Muscle of leg (tissue), 11 donors: ENCODE results near the gene NBEA. TPM values are rescaled to one million over a fixed set of nuclear protein-coding genes. Genes with fewer than 3 reads are reported as not detected.

Experiments used
- DNase-seq: peaks from one replicate; pipeline ENCODE4 v3.0.0; 2013
- H3K27ac ChIP-seq: one replicate; pipeline ENCODE4 v1.5.1; 2013; ENCODE audit warnings: mild to moderate bottlenecking, low read length, control low read depth
- H3K27me3 ChIP-seq: one replicate; pipeline ENCODE4 v1.6.1; 2013; ENCODE audit warnings: low read length; ENCODE audit not compliant: control insufficient read depth, insufficient read depth
- H3K36me3 ChIP-seq: one replicate; pipeline ENCODE4 v1.6.1; 2013; ENCODE audit warnings: low read length; ENCODE audit not compliant: control insufficient read depth, insufficient read depth
- H3K4me1 ChIP-seq: one replicate; pipeline ENCODE4 v1.6.1; 2013; ENCODE audit warnings: low read length; ENCODE audit not compliant: control insufficient read depth, insufficient read depth
- H3K4me3 ChIP-seq: one replicate; pipeline ENCODE4 v1.5.1; 2013; ENCODE audit warnings: low read length, control low read depth
- H3K9me3 ChIP-seq: replicated peaks from 2 replicates; pipeline ENCODE4 v1.6.1; 2013; ENCODE audit warnings: low read depth, low read length; ENCODE audit not compliant: control insufficient read depth
- WGBS: methylation state at CpG from one replicate; pipeline ENCODE4 v1.1.5; 2013; ENCODE audit warnings: missing lambda C conversion rate; ENCODE audit not compliant: insufficient coverage; 5-methylcytosine and 5-hydroxymethylcytosine counted together
- polyA plus RNA-seq, 8 donors: library from polyadenylated mRNA; unstranded; fragments of 120-200 nt; gene quantifications; one replicate each; pipeline versions ENCODE4 v1.2.1 to v1.2.3, GENCODE V29; 2013; ENCODE audit warnings: inconsistent platforms in 1 of 8, low replicate concordance in 1 of 8; ENCODE audit not compliant: insufficient read length in 8 of 8, insufficient read depth in 1 of 8
- total RNA-seq: library from RNA; stranded (reverse); fragments of 120-200 nt; gene quantifications from one replicate; pipeline ENCODE4 v1.2.4, GENCODE V29; 2013

Gene NBEA
- total and polyA plus RNA-seq, 9 donors: 10.1 to 19.8 (median 16.0) TPM

DNA sequence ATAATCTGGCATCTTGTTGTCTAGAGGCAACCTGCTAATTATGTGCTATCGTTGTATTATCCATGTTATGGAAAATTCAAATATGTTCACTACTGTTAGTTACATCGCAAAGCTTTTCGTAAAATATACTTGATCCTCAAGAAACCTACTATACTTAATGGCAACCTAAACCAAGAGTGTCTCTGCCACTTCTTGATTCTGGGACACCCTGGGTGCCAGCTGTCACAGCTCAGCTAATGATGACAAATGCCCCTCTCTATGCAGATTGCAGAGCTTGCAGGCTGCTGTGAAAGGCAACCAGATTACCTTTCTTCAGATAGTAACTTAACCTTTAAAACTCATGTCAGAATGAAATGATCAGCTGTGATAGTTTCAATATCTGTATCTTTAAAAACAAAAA, 543.4 kb downstream of the NBEA start:
- Histone ChIP-seq H3K9me3 (no peaks in the 10 kb centered on the region), H3K27me3 (no peaks in the 10 kb centered on the region), H3K4me3 (no peak overlapping the region), H3K36me3 (no peaks in the 10 kb centered on the region), H3K27ac (no peak overlapping the region), H3K4me1 (no peaks in the 10 kb centered on the region)
- DNase-seq: no peak
- WGBS: 80% methylated on average over 2 of the region's 3 CpGs

DNA sequence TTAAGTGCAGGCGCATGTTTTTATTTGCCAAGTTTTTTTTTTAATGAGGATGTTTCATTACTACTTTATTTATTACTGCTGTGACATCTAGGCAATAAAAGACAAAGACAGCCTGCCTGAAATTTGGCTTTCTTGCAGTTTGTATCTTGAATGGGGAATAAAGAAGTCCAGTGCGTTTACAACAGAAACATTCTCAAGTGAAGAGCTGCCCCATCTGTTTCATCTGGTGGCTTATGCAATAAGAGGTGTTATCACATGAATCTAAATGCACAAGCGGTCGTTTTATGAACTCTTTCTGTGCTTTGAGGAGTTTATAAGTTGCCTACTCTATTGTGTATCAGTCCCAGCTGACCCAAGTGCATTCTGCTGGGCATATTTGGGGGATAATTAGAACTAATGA, 547.0 kb downstream of the NBEA start:
- Histone ChIP-seq H3K27ac (no peak overlapping the region), H3K4me3 (no peak overlapping the region), H3K27me3 (no peaks in the 10 kb centered on the region), H3K4me1 (no peaks in the 10 kb centered on the region), H3K36me3 (no peaks in the 10 kb centered on the region), H3K9me3 (no peaks in the 10 kb centered on the region)
- no peak for DNase-seq
- WGBS: no CpG with 5 or more reads among the region's 4 CpGs

DNA sequence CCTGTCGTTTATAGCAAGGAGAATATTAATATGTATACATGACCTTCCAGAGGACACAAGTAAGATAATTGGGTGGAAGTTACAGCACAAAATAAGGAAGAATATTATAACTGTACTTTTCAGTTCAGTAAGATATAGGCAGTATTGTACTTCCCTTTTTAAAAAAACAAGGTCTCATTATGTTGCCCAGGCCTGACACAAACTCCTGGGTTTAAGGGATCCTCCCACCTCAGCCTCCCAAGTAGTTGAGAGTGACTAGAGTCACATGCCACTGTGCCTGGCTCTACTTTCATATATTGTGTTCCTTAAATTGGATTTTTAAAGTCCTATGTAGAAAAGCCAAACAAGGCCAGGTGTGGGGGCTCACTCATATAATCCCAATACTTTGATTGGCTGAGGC, 553.9 kb downstream of the NBEA start:
- DNase-seq: no peak
- no CpG with 5 or more reads among the region's 1 CpG for WGBS
- Histone ChIP-seq H3K4me1 (no peaks in the 10 kb centered on the region), H3K27me3 (no peaks in the 10 kb centered on the region), H3K9me3 (peaks cover 2% of the 10 kb centered on the region), H3K4me3 (no peak overlapping the region), H3K36me3 (no peaks in the 10 kb centered on the region), H3K27ac (no peak overlapping the region)

DNA sequence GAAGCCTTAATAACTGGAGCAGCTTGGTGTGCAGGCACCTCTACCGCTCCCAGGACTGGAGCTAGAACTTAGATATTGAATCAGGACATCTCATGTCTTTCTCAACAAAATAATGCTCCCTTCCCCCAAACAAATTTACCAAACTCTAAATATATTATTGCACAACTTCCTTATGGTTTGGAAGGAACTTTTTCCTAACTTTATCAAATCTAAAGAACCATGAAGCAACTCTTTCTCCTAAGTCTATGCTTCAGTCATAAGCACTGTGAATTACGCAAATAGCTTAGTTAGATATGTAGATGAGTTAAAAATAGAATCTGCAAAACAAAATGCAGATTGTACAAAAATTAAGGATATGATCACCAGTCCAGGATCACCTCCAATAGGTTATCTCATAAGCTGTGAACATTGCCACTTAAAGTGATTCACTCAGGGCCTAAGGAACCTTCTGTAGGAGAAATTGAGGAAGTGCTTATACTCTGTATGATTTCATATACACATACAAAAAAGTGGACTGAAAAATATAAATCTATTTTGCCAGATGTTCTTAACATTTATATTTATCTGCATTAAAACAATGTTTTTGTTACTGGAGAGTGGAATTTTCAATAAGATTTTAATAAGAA, 554.8 kb downstream of the NBEA start:
- Histone ChIP-seq H3K27me3 (no peaks in the 10 kb centered on the region), H3K27ac (no peak overlapping the region), H3K4me1 (no peaks in the 10 kb centered on the region), H3K9me3 (peaks cover 2% of the 10 kb centered on the region), H3K36me3 (no peaks in the 10 kb centered on the region), H3K4me3 (no peak overlapping the region)
- DNase-seq: no peak
- WGBS: no CpG with 5 or more reads among the region's 2 CpGs

DNA sequence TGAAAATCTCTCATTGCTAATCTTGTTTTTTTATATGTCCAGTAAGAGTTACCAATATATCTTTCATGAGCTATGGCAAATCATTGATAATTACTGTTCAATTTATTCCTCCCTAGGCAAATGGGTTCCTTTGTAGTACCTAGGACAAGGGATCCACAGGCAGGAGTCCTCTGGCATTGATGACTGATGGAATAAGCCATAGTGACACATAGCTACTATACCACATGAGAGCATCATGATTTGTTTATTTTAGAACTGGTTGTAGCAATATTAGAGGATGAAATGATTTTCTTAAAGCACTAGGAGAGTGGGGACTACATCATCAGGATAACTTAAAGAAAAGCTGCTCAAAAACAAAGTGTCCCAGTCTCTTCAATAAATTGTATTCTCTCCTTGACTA, 556.2 kb downstream of the NBEA start:
- Histone ChIP-seq H3K27me3 (no peaks in the 10 kb centered on the region), H3K27ac (no peak overlapping the region), H3K4me1 (no peaks in the 10 kb centered on the region), H3K9me3 (peaks cover 2% of the 10 kb centered on the region), H3K36me3 (no peaks in the 10 kb centered on the region), H3K4me3 (no peak overlapping the region)
- no peak for DNase-seq

DNA sequence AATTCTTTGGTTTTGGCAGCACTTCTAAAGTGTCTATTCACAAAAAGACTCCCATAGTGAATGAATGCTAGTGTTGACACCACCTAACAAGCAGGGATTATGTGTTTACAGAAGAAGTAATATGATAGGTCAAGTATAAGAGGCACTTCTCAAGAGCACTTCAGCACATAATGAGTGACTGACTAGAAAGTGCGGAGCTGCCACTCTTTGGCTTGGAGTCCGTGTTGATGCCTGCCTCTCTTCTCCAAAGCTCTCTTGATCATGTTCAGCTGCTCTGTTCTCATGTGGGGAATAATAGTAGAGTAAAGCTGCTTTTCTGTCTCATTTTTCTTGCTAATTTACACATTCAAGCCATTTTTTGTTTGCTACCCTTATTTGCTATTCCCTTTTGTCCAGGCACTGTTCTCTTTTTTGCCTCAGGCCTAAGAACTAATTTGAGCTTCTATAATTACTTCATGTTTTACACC, 557.2 kb downstream of the NBEA start:
- Histone ChIP-seq H3K4me1 (no peaks in the 10 kb centered on the region), H3K9me3 (peaks cover 2% of the 10 kb centered on the region), H3K27me3 (no peaks in the 10 kb centered on the region), H3K27ac (no peak overlapping the region), H3K4me3 (no peak overlapping the region), H3K36me3 (no peaks in the 10 kb centered on the region)
- DNase-seq: no peak
- WGBS: no CpG with 5 or more reads among the region's 2 CpGs

DNA sequence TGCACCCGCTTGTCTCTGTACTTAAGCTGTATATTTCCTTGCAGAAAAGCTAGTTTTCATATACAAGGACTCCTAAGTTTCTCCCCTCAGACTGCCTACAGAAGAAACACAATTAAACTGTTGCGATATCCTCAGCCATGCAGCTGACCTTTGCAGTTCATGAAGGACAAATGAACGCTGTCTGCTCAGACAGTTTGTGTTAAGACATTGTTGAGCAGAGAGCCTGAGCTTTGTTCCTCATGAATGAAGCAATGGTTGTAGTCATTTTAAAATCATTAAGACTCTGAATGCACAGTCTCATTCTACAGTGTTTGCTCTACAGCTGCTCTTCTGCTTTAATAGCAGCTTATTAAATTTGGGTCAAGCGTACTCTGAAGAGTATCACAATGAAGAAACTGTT, 557.6 kb downstream of the NBEA start:
- 70% methylated on average over 2 of the region's 4 CpGs for WGBS

DNA sequence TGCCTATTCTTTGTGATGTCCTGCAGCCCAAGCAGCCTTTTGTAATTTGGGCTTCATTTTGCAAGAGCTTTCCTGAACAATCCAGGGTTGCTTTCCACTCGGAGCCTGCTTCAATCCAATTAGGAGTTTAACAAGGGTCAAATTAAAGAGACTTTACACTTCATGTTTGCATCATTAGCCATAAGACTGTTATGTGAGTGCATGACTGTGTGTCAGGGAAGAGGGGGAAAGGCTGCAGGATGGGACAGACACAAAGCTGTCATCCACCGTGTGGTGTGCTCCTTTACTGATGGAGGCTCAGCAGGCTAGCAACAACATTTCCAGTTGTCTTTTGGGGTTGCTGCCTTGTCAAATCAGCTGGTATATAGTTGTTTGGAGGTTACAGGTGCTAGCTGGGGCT, 558.1 kb downstream of the NBEA start:
- no peaks in the 10 kb centered on the region for H3K36me3 ChIP-seq
- H3K27ac ChIP-seq: no peak overlapping the region
- DNase-seq: no peak
- 33% methylated on average over 1 of the region's 2 CpGs for WGBS
- no peaks in the 10 kb centered on the region for H3K4me1 ChIP-seq
- no peaks in the 10 kb centered on the region for H3K27me3 ChIP-seq
- H3K4me3 ChIP-seq: no peak overlapping the region
- H3K9me3 ChIP-seq: no peaks in the 10 kb centered on the region

More for the DNA sequence above, 557.6 kb downstream of the NBEA start:
- Histone ChIP-seq H3K4me1 (no peaks in the 10 kb centered on the region), H3K27ac (no peak overlapping the region), H3K9me3 (peaks cover 1% of the 10 kb centered on the region), H3K36me3 (no peaks in the 10 kb centered on the region), H3K27me3 (no peaks in the 10 kb centered on the region), H3K4me3 (no peak overlapping the region)
- no peak for DNase-seq

DNA sequence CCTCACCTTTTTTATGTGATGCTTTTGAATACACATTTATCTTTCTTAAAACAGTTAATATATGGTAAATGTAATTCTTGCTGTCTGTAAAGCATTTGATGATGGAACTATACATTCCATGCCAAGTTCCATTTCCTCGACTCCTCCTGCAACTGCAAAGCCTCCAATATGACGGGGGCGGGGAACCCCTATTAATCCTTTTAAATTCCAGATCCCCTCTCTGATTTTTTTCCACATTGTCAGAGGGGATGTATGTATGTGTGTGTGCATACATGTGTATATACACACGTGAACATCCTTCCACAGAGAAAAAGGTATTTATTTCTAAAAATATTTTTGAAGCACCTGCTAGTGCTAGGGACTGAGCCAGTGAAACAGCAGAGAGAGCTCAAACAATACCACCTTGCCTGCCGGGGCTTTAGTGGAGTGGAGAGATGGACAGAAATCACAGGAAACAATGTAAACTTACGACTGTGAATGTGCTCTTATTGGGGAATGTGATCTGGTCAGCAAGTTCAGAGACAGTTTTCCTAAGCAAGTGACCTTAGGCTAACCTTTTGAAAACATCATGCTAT, 559.7 kb downstream of the NBEA start:
- H3K27ac ChIP-seq: no peak overlapping the region
- H3K4me1 ChIP-seq: no peaks in the 10 kb centered on the region
- peak; percentile 60 for DNase-seq
- no peaks in the 10 kb centered on the region for H3K27me3 ChIP-seq
- no peaks in the 10 kb centered on the region for H3K36me3 ChIP-seq
- WGBS: 29% methylated on average over 1 of the region's 6 CpGs
- H3K9me3 ChIP-seq: no peaks in the 10 kb centered on the region
- no peak overlapping the region for H3K4me3 ChIP-seq

DNA sequence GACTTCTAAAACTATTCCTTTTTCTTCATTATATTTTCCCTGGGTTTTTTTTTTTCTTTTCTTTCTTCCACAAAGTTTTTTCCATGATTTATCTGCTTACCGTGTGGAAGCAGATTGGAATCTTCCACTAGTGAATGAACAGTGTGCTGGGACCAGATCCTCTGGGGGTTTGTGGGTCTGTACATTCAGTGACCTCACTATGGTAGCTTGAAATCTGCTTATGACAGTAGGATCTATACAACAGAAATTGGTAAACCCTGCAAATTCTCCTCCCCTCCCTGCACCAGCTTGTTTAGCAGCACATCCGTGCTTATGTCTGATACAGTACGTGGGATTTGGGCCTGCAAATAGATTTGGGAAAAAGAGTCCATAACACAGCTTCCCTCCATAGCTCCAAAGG, 560.4 kb downstream of the NBEA start:
- DNase-seq: no peak

More for the DNA sequence above, 560.4 kb downstream of the NBEA start:
- no peaks in the 10 kb centered on the region for H3K4me1 ChIP-seq
- no CpG with 5 or more reads among the region's 3 CpGs for WGBS
- H3K27me3 ChIP-seq: no peaks in the 10 kb centered on the region
- H3K4me3 ChIP-seq: no peak overlapping the region
- no peaks in the 10 kb centered on the region for H3K36me3 ChIP-seq
- no peak overlapping the region for H3K27ac ChIP-seq
- H3K9me3 ChIP-seq: no peaks in the 10 kb centered on the region
